UCSD-AML1 (cell line): Measurements from ENCODE around the gene CCSER2.
"Not testable (repeated sequence)": the region's sequence is repeated elsewhere in the genome, so short reads cannot be mapped to it uniquely, and the experiment has no call there.

ENCODE experiments used
- DNase-seq: peaks from one replicate; lab custom pipeline; 2025; ENCODE audit not compliant: unreplicated experiment; lab: John Stamatoyannopoulos, UW

Gene CCSER2

DNA sequence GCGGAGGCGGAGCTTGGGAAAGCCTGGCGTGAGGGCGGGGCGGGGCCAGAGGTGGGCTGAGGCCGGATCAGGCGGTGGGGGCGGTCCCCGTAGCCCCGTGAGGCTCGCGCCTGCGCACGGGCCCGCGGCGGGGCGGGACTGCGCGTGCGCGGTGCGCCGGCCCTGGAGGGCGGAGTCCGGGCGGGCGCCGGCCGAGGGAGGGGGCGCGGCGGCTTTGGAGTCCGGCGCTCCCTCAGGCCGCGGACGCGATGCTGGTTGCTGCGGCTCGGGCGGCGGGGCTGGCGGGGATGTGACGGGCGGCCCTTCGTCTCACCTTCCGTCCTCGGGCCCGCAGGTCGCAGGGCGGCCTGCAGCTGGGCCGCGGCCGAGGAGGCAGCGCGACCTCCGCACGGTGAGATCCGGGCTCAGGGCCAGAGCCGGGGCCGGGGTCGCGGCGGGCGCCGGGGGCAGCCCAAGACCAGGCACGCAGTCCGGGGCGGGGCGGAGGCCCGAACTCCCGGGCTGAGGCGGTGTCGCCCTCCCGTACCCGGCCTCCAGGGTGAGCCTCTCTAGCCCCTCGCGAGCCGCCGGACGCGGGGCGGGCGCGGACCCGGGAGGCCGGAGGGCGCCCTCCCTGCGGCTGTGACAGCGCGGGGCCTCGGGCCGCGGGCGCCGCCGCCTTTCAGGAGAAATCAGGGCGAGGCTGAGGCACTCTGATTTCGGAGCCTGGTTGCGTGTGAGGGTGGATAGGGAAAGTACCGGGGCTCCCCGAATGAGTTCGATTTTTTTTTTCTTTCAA, at the start of gene CCSER2:
TSS of gene CCSER2 (plus strand) at position 172 of the 778 bp plus-strand sequence. CDS start 42,464 bp downstream, outside the sequence.
- DNase-seq: peak; percentile 93

GRCh38 chr10:84279876-84280475, 48.4 kb upstream of the CCSER2 start:
- not testable (repeated sequence) for DNase-seq

GRCh38 chr10:84286695-84287094, 41.7 kb upstream of the CCSER2 start:
- DNase-seq: no peak

DNA sequence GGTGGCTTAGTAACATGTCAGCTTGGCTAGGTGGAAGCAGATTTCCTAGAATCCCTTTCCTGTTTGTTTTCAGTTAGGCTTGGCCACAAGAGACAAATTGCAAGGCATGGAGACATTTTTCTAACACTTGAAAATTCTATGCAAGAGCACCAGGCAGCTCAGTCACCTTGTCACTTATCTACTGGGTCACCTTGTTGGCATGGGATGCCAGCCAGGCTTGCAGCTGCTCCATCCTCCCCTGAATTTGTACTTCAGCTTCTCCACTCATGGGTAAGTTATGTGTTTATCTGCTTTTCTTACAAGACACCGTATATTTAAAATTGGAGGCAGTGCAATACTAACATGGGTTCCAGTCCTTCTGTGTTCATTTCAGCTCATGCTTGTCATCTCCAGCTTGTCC, 40.2 kb upstream of the CCSER2 start:
- no peak for DNase-seq

- DNase-seq: no peak
Measured at GRCh38 chr10:84289521-84290200, 38.7 kb upstream of the CCSER2 start.

- DNase-seq: no peak
Measured at GRCh38 chr10:84290235-84290634, 38.2 kb upstream of the CCSER2 start.

DNA sequence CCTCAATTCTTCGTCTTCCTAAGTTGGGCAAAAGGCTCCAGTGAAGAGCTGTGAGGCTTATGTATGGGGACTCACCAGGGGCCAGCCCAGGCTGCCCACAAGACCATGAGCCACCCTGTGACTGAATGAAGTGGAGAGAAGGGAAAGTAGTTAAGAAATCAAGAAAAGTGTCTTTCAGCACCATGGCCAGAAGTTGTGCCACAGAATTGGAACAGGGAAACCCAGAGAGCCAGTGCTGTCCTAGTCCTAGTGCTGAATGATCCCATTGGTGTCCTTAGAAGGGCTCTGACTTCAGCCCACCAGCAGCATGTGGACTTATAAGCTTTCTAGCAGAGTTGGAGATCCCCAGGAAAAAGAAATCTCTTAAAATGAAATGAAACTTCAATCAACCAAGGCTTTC, 37.0 kb upstream of the CCSER2 start:
- no peak for DNase-seq

GRCh38 chr10:84292502-84292901, 35.9 kb upstream of the CCSER2 start:
- no peak for DNase-seq

GRCh38 chr10:84293171-84293570, 35.2 kb upstream of the CCSER2 start:
- DNase-seq: no peak

DNA sequence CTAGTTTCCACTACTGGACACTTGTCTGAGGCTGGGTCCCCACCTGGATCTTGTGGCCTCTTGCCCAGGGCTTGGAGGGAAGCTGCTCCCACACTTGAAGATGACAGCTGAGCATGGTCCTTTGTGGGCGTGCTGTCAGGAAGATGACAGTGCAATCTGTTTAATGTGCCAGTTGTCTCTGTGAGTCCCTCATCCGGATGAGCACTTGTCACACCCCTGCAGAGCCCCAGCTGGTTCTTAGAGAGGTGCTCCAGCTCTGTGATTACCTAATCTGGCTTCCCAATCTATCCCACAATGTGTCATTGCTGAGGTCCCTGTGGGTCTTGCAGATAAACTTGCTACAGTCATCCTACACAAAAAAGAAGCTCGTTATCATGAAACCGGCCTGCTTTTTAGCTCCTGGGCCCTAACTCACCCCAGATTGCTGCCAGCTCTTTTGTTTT, 34.8 kb upstream of the CCSER2 start:
- no peak for DNase-seq

DNA sequence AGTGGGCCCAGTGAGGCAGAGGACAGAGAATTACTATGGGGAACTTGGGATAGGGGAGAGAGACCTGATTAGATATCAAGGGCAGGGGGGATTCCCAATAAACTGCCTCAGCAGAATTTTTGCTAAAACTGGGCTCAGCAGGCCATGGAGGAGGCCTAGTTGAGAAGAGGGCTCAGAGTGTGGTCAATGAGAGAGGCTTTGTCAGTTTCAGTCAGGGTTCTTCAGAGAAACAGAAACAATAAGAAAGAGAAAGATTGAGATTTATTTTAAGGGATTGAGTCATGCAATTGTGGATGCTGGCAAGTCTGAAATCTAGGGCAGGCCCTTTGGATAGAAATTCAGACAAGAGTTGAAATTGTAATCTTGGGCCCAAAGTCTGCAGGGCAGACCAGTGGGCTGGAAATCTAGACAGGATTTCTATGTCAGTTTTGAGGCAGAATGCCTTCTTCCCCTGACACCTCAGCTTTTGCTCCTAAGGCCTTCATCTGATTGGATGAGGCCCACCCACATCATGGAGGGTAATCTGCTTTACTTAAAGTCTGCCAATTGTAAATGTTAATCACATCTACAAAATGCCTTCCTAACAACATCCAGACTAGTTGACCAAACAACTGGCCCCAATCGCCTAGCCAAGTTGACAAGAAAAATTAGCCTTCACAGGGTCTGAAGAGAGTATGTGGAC, 33.5 kb upstream of the CCSER2 start:
- DNase-seq: no peak

- no peak for DNase-seq
Measured at GRCh38 chr10:84296091-84296981, 32.1 kb upstream of the CCSER2 start.

GRCh38 chr10:84298057-84298456, 30.3 kb upstream of the CCSER2 start:
- DNase-seq: no peak

DNA sequence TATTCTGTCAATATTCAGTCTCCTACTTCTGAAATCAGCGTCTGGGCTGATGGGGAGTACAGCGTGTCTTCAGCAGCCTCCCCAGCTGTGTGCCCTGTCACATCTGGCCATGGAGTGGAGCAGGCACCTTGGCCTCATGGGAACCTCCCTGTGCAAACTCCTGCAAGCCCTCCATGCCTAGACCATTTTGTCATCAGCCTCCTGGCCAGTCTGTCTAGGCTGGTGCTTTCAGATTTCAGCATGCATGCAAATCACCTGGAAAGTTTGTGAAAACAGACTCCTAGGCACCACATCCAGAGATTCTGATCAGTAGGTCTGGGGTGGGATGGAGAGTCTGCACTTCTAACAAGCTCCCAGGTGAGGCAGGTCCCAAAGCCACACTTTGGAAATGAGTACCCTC, 26.2 kb upstream of the CCSER2 start:
- DNase-seq: no peak

DNA sequence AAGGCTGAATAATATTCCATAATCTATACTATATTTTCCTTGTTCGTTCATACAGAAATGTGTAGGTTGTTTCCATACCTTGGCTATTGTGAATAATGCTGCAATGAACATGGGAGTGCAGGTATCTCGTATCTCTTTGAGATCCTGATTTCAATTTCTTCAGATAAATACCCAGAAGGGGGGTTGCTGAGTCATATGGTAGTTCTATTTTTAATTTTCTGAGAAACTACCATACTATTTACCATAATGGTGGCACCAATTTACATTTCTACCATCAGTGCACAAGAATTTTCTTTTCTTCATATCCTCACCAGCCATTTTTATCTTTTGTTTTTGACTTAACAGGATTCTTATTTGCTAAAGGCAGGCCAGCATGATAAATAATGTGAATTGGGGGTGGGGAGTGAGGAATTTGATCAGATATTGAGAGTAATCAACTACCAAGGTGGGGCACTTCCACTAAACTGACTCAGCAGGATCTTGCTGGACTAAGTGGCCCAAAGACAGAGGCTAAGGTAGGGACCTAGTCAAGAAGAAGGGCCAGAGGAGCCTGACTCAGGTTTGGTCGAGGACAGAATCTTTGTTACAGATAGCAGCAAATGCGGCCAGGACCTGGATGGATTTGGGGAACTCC, 21.5 kb upstream of the CCSER2 start:
- no peak for DNase-seq

- no peak for DNase-seq
Measured at GRCh38 chr10:84308021-84308420, 20.4 kb upstream of the CCSER2 start.

- DNase-seq: peak; percentile 69
Measured at GRCh38 chr10:84308481-84309304, 19.7 kb upstream of the CCSER2 start.

DNA sequence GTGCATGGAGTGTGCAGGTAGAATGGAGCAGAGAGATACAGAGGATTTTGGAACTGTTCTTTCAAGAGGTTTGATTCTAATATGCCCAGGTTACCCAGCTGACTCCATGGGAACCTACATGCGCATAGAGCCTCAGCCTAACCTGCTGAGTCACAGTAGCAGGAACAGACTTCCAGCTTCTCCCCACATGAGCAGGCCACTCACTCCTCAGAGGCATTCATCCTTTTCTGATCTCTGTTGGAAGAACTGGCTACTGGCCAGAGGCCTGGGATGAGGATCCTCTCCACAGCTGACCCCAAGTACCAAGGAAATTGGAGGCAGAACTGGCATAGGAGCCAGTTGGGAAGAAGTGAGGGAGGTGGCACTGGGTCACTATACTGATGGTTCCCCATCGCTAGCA, 17.9 kb upstream of the CCSER2 start:
- DNase-seq: peak; percentile 34

GRCh38 chr10:84311576-84311975, 16.8 kb upstream of the CCSER2 start:
- no peak for DNase-seq
